GM23338 (cell line): ENCODE results near the gene XDH.

Source experiments
- TF ChIP-seq, protein P1 (sequence below), 2 experiments: fragments of 200-600 bp in 1 of 2; sonication (generic) in 1 of 2; conservative IDR thresholded peaks; 2 replicates each; pipeline versions ENCODE4 v1.5.1 to v1.6.1; 2016 to 2017; ENCODE audit warnings: antibody characterized with exemption in 2 of 2, low read depth in 2 of 2, mild to moderate bottlenecking in 2 of 2, moderate library complexity in 1 of 2
- TF ChIP-seq, protein P2 (sequence below): IDR thresholded peaks from one replicate; pipeline ENCODE4 v1.6.1; 2018; ENCODE audit warnings: antibody characterized with exemption; ENCODE audit not compliant: unreplicated experiment

DNA sequence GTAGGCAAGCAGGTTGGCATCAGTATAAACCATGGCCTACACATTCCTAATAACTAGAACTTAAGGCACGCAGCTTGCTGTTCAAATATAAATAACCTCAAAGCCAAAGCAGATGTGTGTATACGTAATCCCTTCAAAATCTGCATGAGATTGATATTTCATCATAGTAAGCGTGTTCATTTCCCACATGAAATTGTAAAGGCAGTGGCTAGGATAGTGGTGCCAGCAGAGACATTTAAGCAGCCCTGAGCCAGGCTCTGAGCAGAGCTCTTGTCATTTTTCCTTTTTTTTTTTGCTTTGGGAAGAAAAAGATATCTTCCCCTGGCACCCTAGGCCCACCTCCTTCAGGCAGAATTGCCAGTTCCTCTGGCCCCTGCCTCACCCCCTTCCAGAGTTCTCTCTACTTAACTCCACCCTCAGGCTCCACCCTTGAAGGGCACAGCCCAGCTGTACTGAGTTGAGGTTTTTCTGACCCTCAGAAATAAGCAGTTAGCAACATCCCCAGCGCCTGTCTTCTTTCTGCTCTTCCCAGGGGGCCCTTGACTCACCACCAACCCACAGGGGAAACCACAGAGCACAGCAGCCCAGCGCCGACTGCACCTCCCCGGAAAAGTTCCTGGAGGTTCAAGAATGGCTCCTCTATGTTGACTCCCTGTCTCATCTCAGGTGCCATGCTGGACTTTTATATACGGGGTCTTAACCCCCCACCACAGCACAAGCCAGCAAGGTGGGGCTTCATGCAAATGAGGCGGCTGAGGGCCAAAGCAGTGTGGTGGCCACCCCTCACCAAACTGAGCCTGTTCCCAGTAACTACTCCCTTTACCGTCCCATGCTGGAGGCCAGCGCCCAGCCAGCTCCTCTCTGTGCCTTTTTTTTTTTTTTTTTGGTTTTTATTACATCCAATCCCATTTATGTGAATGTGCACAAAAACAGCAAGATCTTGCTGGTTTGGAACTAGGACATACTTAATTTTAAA lies 95.9 kb downstream of the XDH start:
- TF ChIP-seq, protein P1, sequence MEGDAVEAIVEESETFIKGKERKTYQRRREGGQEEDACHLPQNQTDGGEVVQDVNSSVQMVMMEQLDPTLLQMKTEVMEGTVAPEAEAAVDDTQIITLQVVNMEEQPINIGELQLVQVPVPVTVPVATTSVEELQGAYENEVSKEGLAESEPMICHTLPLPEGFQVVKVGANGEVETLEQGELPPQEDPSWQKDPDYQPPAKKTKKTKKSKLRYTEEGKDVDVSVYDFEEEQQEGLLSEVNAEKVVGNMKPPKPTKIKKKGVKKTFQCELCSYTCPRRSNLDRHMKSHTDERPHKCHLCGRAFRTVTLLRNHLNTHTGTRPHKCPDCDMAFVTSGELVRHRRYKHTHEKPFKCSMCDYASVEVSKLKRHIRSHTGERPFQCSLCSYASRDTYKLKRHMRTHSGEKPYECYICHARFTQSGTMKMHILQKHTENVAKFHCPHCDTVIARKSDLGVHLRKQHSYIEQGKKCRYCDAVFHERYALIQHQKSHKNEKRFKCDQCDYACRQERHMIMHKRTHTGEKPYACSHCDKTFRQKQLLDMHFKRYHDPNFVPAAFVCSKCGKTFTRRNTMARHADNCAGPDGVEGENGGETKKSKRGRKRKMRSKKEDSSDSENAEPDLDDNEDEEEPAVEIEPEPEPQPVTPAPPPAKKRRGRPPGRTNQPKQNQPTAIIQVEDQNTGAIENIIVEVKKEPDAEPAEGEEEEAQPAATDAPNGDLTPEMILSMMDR (conservative IDR thresholded peaks at IDR 0.05; ENCODE audit: low read depth in 2 of 2) = no peak
- TF ChIP-seq, protein P2, sequence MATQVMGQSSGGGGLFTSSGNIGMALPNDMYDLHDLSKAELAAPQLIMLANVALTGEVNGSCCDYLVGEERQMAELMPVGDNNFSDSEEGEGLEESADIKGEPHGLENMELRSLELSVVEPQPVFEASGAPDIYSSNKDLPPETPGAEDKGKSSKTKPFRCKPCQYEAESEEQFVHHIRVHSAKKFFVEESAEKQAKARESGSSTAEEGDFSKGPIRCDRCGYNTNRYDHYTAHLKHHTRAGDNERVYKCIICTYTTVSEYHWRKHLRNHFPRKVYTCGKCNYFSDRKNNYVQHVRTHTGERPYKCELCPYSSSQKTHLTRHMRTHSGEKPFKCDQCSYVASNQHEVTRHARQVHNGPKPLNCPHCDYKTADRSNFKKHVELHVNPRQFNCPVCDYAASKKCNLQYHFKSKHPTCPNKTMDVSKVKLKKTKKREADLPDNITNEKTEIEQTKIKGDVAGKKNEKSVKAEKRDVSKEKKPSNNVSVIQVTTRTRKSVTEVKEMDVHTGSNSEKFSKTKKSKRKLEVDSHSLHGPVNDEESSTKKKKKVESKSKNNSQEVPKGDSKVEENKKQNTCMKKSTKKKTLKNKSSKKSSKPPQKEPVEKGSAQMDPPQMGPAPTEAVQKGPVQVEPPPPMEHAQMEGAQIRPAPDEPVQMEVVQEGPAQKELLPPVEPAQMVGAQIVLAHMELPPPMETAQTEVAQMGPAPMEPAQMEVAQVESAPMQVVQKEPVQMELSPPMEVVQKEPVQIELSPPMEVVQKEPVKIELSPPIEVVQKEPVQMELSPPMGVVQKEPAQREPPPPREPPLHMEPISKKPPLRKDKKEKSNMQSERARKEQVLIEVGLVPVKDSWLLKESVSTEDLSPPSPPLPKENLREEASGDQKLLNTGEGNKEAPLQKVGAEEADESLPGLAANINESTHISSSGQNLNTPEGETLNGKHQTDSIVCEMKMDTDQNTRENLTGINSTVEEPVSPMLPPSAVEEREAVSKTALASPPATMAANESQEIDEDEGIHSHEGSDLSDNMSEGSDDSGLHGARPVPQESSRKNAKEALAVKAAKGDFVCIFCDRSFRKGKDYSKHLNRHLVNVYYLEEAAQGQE = no peak
